Endothelial cell (in vitro differentiated cells): ENCODE measurements around the gene PSMB7. TPM values are rescaled to one million over a fixed set of nuclear protein-coding genes. Genes with fewer than 3 reads are reported as not detected.

Experiments
- DNase-seq: peaks from one replicate; pipeline ENCODE4 v3.0.0; 2021; ENCODE audit warnings: low spot score
- H3K27ac Mint-ChIP-seq: one replicate; pipeline ENCODE4 v1.8.0; 2021; ENCODE audit warnings: mixed read lengths, inconsistent platforms; ENCODE audit not compliant: unreplicated experiment
- H3K27me3 Mint-ChIP-seq: one replicate; pipeline ENCODE4 v1.8.0; 2021; ENCODE audit warnings: mild to moderate bottlenecking, moderate library complexity, mixed read lengths, inconsistent platforms; ENCODE audit not compliant: unreplicated experiment
- H3K36me3 Mint-ChIP-seq: one replicate; pipeline ENCODE4 v1.8.0; 2021; ENCODE audit warnings: mild to moderate bottlenecking, low read depth, mixed read lengths, inconsistent platforms; ENCODE audit not compliant: unreplicated experiment
- H3K4me1 Mint-ChIP-seq: one replicate; pipeline ENCODE4 v1.8.0; 2021; ENCODE audit warnings: mild to moderate bottlenecking, mixed read lengths, inconsistent platforms; ENCODE audit not compliant: unreplicated experiment
- H3K4me3 Mint-ChIP-seq: one replicate; pipeline ENCODE4 v1.8.0; 2021; ENCODE audit warnings: mild to moderate bottlenecking, mixed read lengths, inconsistent platforms; ENCODE audit not compliant: unreplicated experiment
- H3K9me3 Mint-ChIP-seq: one replicate; pipeline ENCODE4 v1.8.0; 2021; ENCODE audit warnings: mixed read lengths, inconsistent platforms; ENCODE audit not compliant: unreplicated experiment
- total RNA-seq: library from RNA; stranded (reverse); fragmentation: NEBNext Ultra II Directional; extraction: Animal tissue kit (Norgen Biotek cat#: 25700); gene quantifications from one replicate; pipeline ENCODE4 v1.2.1, GENCODE V29; 2021; ENCODE audit not compliant: unreplicated experiment
- TF ChIP-seq, protein P1 (sequence below): fragments of 200-600 bp; sonication (generic); IDR thresholded peaks from one replicate; pipeline ENCODE4 v1.5.0; 2021; ENCODE audit warnings: antibody characterized with exemption; ENCODE audit not compliant: unreplicated experiment

PSMB7 gene
- total RNA-seq, 1 donor from 2014 or later, result 180 TPM

DNA sequence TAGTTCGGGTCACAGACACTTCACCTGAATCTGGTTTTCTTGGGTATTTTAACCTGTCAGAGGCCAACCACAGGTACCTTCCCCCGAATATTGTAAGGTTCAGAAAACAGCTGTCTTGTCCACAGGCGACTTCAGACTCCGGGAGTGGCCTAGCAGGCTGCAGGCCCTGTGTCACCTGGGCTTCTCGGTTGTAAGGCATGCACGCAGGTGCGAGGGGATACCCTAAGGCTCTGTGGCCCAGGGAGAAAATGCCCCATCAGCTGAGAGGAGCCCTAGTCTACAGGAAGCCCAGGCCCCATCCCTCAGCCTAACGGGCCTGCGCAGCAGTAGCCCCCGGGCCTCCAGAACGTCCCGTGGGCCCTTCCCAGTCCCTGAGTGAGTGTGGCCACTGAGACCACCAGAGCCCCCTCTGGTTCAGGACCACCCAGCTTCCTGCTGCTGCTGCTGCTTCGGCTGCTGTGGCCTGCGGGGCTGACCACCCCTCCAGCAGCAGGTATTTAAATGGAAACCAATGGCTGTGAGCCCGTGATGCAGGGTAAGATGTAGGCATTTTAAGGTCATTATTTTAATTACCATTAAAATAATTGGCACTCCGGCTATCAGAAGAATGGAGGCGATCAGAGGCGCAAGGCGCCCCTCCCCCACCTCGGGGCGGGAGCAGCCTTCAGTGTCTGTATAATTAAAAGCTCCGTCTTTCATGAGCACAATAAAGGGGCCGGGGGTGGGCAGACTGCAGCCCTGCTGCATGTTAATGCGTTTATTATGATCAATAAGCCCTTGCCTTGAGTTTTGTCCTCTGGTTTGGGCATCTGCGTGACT lies 65.4 kb downstream of the PSMB7 start:
- TF ChIP-seq, protein P1, sequence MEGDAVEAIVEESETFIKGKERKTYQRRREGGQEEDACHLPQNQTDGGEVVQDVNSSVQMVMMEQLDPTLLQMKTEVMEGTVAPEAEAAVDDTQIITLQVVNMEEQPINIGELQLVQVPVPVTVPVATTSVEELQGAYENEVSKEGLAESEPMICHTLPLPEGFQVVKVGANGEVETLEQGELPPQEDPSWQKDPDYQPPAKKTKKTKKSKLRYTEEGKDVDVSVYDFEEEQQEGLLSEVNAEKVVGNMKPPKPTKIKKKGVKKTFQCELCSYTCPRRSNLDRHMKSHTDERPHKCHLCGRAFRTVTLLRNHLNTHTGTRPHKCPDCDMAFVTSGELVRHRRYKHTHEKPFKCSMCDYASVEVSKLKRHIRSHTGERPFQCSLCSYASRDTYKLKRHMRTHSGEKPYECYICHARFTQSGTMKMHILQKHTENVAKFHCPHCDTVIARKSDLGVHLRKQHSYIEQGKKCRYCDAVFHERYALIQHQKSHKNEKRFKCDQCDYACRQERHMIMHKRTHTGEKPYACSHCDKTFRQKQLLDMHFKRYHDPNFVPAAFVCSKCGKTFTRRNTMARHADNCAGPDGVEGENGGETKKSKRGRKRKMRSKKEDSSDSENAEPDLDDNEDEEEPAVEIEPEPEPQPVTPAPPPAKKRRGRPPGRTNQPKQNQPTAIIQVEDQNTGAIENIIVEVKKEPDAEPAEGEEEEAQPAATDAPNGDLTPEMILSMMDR, result no peak
- Mint-ChIP-seq H3K27ac (no peak overlapping the region), H3K27me3 (peaks cover 12% of the 10 kb centered on the region), H3K4me1 (no peaks in the 10 kb centered on the region), H3K4me3 (no peak overlapping the region), H3K9me3 (no peaks in the 10 kb centered on the region), H3K36me3 (peaks cover 35% of the 10 kb centered on the region)
- no peak for DNase-seq

DNA sequence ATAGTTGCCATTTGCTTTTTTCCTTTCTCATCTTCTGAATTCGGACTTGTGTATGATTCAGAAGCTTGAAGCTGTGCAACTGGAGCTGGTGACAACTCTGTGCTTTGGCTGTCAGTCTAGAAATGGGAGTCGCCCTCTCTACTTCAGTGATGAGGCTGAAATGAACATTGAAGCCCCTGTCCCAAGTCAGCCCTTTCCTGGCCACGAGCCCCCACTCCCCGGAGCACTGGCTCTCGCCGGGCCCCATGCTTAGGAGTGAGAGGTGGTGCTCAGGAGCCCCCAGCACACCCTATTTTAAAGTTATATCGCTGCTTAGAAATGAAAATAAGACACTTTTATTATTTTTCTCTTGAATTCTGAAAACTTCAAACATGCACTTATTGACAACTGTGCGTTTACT lies 66.0 kb downstream of the PSMB7 start:
- H3K4me3 Mint-ChIP-seq, result no peak overlapping the region
- H3K27me3 Mint-ChIP-seq, result peaks cover 12% of the 10 kb centered on the region
- no peaks in the 10 kb centered on the region for H3K4me1 Mint-ChIP-seq
- H3K9me3 Mint-ChIP-seq, result no peaks in the 10 kb centered on the region
- no peak overlapping the region for H3K27ac Mint-ChIP-seq
- peaks cover 31% of the 10 kb centered on the region for H3K36me3 Mint-ChIP-seq
- no peak for DNase-seq
- TF ChIP-seq, protein P1, result no peak

DNA sequence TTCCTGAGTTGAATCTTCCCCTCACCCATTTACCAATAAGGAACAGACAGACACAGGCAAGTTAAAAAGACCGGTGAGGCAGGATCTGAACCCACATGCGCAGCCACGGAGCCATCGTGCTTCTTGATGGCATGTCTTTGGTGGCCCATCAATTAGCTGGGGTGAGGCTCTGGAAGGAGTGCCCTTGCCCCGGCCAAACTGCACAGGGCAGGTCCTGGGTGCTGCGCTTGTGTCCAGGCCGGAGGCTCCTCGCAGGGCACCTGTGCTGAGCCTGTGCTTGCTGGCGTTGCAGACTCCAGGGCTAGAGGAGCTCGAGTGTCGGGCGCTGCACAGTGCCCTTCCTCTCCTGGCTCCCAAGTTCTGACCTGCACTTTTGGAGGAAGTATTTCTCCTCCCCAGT lies 66.4 kb downstream of the PSMB7 start:
- Mint-ChIP-seq H3K4me3 (no peak overlapping the region), H3K4me1 (no peaks in the 10 kb centered on the region), H3K27ac (no peak overlapping the region), H3K9me3 (no peaks in the 10 kb centered on the region), H3K36me3 (peaks cover 28% of the 10 kb centered on the region), H3K27me3 (peaks cover 14% of the 10 kb centered on the region)
- TF ChIP-seq, protein P1, result no peak
- no peak for DNase-seq

GRCh38 chr9:124348363-124348762 lies 66.9 kb downstream of the PSMB7 start:
- Mint-ChIP-seq H3K27me3 (peaks cover 16% of the 10 kb centered on the region), H3K36me3 (peaks cover 24% of the 10 kb centered on the region), H3K4me1 (no peaks in the 10 kb centered on the region), H3K27ac (peak overlapping the region; percentile 48), H3K9me3 (no peaks in the 10 kb centered on the region), H3K4me3 (no peak overlapping the region)
- DNase-seq, result no peak
- TF ChIP-seq, protein P1, result no peak

- TF ChIP-seq, protein P1, result no peak
- H3K27me3 Mint-ChIP-seq, result peaks cover 13% of the 10 kb centered on the region
- H3K36me3 Mint-ChIP-seq, result peaks cover 22% of the 10 kb centered on the region
- H3K4me1 Mint-ChIP-seq, result no peaks in the 10 kb centered on the region
- peak overlapping the region; percentile 48 for H3K27ac Mint-ChIP-seq
- DNase-seq, result no peak
- no peaks in the 10 kb centered on the region for H3K9me3 Mint-ChIP-seq
- H3K4me3 Mint-ChIP-seq, result no peak overlapping the region
These were observed 67.3 kb downstream of the PSMB7 start for GRCh38 chr9:124347968-124348358.
